PC-9 (cell line): Measurements from ENCODE around the gene ARHGEF40. TPM values are rescaled to one million over a fixed set of nuclear protein-coding genes. Genes with fewer than 3 reads are reported as not detected.

Experiments used
- Bru-seq: library from RNA; stranded (reverse); fragments of 400-500 nt; gene quantifications from one replicate; lab custom pipeline; 2021; lab: Mats Ljungman, UMichigan
- BruChase-seq, 2 experiments: library from RNA; stranded (reverse); fragments of 400-500 nt; gene quantifications; one replicate each; lab custom pipeline; 2021; lab: Mats Ljungman, UMichigan
- BruUV-seq: library from RNA; stranded (reverse); fragments of 400-500 nt; replicated peaks from 2 replicates; lab custom pipeline; 2021; lab: Mats Ljungman, UMichigan
- CTCF ChIA-PET: fragments of 300-600 bp; sonication (Branson Sonifier 250); formaldehyde crosslinking; loops from one replicate; lab custom pipeline; 2022; ENCODE audit warnings: antibody characterized with exemption; lab: Charles Lee
- POLR2A ChIA-PET: fragments of 300-600 bp; sonication (Branson Sonifier 250); formaldehyde crosslinking; loops from one replicate; lab custom pipeline; 2022; ENCODE audit warnings: antibody characterized with exemption; ENCODE audit not compliant: unreplicated experiment; lab: Charles Lee
- DNase-seq, 2 experiments: peaks; one replicate each; pipeline versions ENCODE4 v3.0.0 to v3.0.0-alpha.2; 2015 to 2022; ENCODE audit warnings: mixed read lengths in 1 of 2
- H2AFZ ChIP-seq: fragments of 200-600 bp; sonication (generic); 2 replicates; pipeline ENCODE4 v1.8.1; 2017; ENCODE audit warnings: antibody characterized with exemption
- H3F3A ChIP-seq: fragments of 200-600 bp; sonication (generic); 2 replicates; pipeline ENCODE4 v1.8.1; 2017; ENCODE audit warnings: antibody characterized with exemption, mild to moderate bottlenecking, low read depth; ENCODE audit not compliant: insufficient read depth
- H3K27ac ChIP-seq: fragments of 200-600 bp; sonication (generic); 2 replicates; pipeline ENCODE4 v1.6.1; 2016; ENCODE audit warnings: mixed run types
- H3K27me3 ChIP-seq: fragments of 200-600 bp; sonication (generic); 2 replicates; pipeline ENCODE4 v1.6.1; 2016; ENCODE audit warnings: low read depth, mixed run types; ENCODE audit not compliant: insufficient read depth
- H3K36me3 ChIP-seq: fragments of 200-600 bp; sonication (generic); 2 replicates; pipeline ENCODE4 v1.6.1; 2016; ENCODE audit warnings: low read depth, mixed run types
- H3K4me1 ChIP-seq: fragments of 200-600 bp; sonication (generic); replicated peaks from 2 replicates; pipeline ENCODE4 v1.6.1; 2016; ENCODE audit warnings: mixed run types; ENCODE audit not compliant: insufficient read depth
- H3K4me2 ChIP-seq: fragments of 200-600 bp; sonication (generic); 2 replicates; pipeline ENCODE4 v1.6.1; 2017; ENCODE audit warnings: mixed run types
- H3K4me3 ChIP-seq: fragments of 200-600 bp; sonication (generic); 2 replicates; pipeline ENCODE4 v1.6.1; 2016; ENCODE audit warnings: mixed run types
- H3K79me2 ChIP-seq: fragments of 200-600 bp; sonication (generic); 2 replicates; pipeline ENCODE4 v1.6.1; 2017; ENCODE audit warnings: low read depth, mixed run types
- H3K9me2 ChIP-seq: fragments of 200-600 bp; sonication (generic); 2 replicates; pipeline ENCODE4 v1.8.1; 2017; ENCODE audit warnings: mild to moderate bottlenecking; ENCODE audit not compliant: insufficient read depth
- H3K9me3 ChIP-seq: fragments of 200-600 bp; sonication (generic); 2 replicates; pipeline ENCODE4 v1.8.1; 2016; ENCODE audit warnings: low read depth; ENCODE audit not compliant: insufficient read depth
- H4K20me1 ChIP-seq: fragments of 200-600 bp; sonication (generic); 2 replicates; pipeline ENCODE4 v1.8.1; 2017; ENCODE audit not compliant: insufficient read depth
- CTCF ChIP-seq: fragments of 200-600 bp; sonication (generic); conservative IDR thresholded peaks from 2 replicates; pipeline ENCODE4 v1.6.1; 2017; ENCODE audit warnings: mixed run types, antibody characterized with exemption, mild to moderate bottlenecking, moderate library complexity
- EZH2 ChIP-seq: fragments of 200-600 bp; sonication (generic); IDR thresholded peaks from 2 replicates; pipeline ENCODE4 v1.8.0; 2017; ENCODE audit warnings: antibody characterized with exemption, low read depth
- intact Hi-C: fragments of 100-400 bp; cut with micrococcal nuclease; formaldehyde crosslinking; loops from one replicate; pipeline ENCODE4 v1.10.0; 2022; ENCODE audit not compliant: unreplicated experiment
- long read RNA-seq: library from polyadenylated mRNA; stranded (forward); transcript quantifications from one replicate; pipeline ENCODE4 v2.0.0, GENCODE V29; 2022
- total RNA-seq: library from RNA; stranded (reverse); gene quantifications from 2 replicates; pipeline ENCODE4 v1.2.3, GENCODE V29; 2021

The ARHGEF40 gene
- total RNA-seq (12.7 and 13.0 TPM in 2 replicates), Bru-seq, nascent RNA (percentile 34 among the genes with signal in this experiment), BruChase-seq, experiment 1, labeled RNA remaining after a 2-hour chase (percentile 40 among the genes with signal in this experiment), BruChase-seq, experiment 2, labeled RNA remaining after a 6-hour chase (percentile 43 among the genes with signal in this experiment)
- long read RNA-seq, full-length matches to known transcripts, result 3 of 10 reads
- long read RNA-seq, partial matches to known transcripts, result 4 of 10 reads
- long read RNA-seq, other reads (novel, unspliced or antisense), result 3 of 10 reads

DNA sequence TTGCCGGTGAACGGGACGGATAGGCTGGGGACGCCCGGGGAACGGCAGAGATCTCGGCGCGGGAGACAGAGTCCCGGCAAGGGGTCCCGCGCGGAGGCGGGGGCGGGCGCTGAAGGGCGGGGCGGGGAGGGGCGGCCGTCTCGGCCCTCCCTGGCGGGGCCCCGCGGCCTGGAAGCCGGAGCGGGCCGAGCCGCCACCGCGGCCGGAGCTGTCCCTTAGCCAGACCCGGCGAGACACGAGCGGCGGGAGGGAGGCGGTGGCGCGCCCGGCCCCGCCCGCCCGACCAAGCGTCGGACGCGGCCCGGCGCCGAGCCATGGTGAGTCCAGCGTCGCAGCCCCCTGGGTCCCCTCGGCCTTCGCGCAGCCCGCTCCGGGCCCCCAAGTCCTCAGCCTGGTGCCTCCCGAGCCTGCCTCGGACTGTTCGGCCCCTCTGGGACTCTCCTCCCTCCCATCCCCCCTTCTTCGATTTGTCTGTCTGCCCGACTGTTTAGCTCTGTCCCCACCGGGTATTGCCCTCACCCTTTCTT lies at the start of gene ARHGEF40:
Gene ARHGEF40, plus strand, starts transcription at position 222 of the 527 bp plus-strand sequence. Its CDS starts 93 bp downstream, at position 315.
- Histone ChIP-seq H2AFZ (peak within 1 kb of the TSS; percentile 79), H3K36me3 (no peaks in the 10 kb centered on the region), H3K79me2 (no peaks in the 10 kb centered on the region), H3K9me3 (no peaks in the 10 kb centered on the region), H3K27ac (no peak within 1 kb of the TSS), H3K9me2 (no peaks in the 10 kb centered on the region), H3K27me3 (no peaks in the 10 kb centered on the region; the same call in none of the 2 replicates), H3K4me3 (peak within 1 kb of the TSS; percentile 64), H4K20me1 (no peaks in the 10 kb centered on the region), H3K4me1 (no peaks in the 10 kb centered on the region), H3K4me2 (peak within 1 kb of the TSS; percentile 83), H3F3A (no peaks in the 10 kb centered on the region)
- peak in 1 of 2 experiments; percentile 37 for DNase-seq
- no TSS peak for BruUV-seq
- ChIA-PET CTCF (interaction anchor here (0.6 to 1.8 kb wide), 7 partner anchors 8 to 432 kb away, joined by 3 to 9 read pairs (median 6); no protein-coding TSS in a partner anchor), POLR2A (interaction anchor here (0.8 kb wide), 1 partner anchor 367 kb away, joined by 3 read pairs; no protein-coding TSS in a partner anchor)
- no peak for TF ChIP-seq EZH2
- no peak for TF ChIP-seq CTCF
- intact Hi-C loops, result no loop called here

- no peak for TF ChIP-seq EZH2
- no peak for TF ChIP-seq CTCF
- H3K36me3 ChIP-seq, result no peaks in the 10 kb centered on the region
- H3K4me1 ChIP-seq, result 0 out of 2 replicates have a peak, but pooled peaks cover 6% of the 10 kb centered on the region
- CTCF ChIA-PET, result interaction anchor here (0.6 to 0.7 kb wide), 3 partner anchors 9 to 425 kb away, joined by 3 to 17 read pairs (median 5); no protein-coding TSS in a partner anchor
- no peaks in the 10 kb centered on the region for H4K20me1 ChIP-seq
- no peak overlapping the region for H3K4me3 ChIP-seq
- no peaks in the 10 kb centered on the region for H3K79me2 ChIP-seq
- H2AFZ ChIP-seq, result no peak overlapping the region
- no peaks in the 10 kb centered on the region for H3K9me2 ChIP-seq
- POLR2A ChIA-PET, result interaction anchor here (0.7 kb wide), 1 partner anchor 83 kb away, joined by 3 read pairs; no protein-coding TSS in a partner anchor
- intact Hi-C loops, result no loop called here
- no peaks in the 10 kb centered on the region for H3K9me3 ChIP-seq
- H3K4me2 ChIP-seq, result no peak overlapping the region
- peak in 1 of 2 experiments; percentile 51 for DNase-seq
- BruUV-seq, result no TSS peak
- H3K27me3 ChIP-seq, result no peaks in the 10 kb centered on the region
- no peak overlapping the region for H3K27ac ChIP-seq
- H3F3A ChIP-seq, result no peaks in the 10 kb centered on the region
Observed at GRCh38 chr14:21020977-21021545, 49.0 kb upstream of the ARHGEF40 start.

DNA sequence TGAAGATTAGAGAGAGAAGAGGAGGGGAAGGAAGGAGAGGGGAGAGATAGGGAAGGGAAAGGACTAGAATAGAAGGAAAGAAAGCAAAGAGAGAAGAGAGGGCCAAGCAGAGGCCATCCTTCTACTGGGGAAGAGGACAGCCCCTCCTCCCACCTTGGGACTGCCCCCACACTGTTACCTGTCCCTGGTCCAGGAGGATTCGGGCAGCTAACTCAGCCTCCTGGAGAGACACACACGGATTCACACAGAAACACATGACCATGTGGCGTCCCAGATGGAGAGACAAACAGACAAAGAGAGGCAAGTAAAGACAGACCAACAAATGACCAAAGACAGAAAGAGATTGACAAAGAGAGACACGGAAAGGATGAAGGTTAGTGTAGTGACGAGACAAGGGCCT lies 47.4 kb upstream of the ARHGEF40 start:
- DNase-seq, result no peak
- no TSS peak for BruUV-seq
- H4K20me1 ChIP-seq, result no peaks in the 10 kb centered on the region
- no peaks in the 10 kb centered on the region for H3K27me3 ChIP-seq
- H3K4me1 ChIP-seq, result 0 out of 2 replicates have a peak, but pooled peaks cover 6% of the 10 kb centered on the region
- H3K79me2 ChIP-seq, result no peaks in the 10 kb centered on the region
- CTCF ChIA-PET, result no interaction called here
- TF ChIP-seq CTCF (no peak), EZH2 (no peak)
- no peak overlapping the region for H3K4me2 ChIP-seq
- H3K9me3 ChIP-seq, result no peaks in the 10 kb centered on the region
- POLR2A ChIA-PET, result interaction anchor here (0.7 kb wide), 1 partner anchor 234 kb away, joined by 8 read pairs; no protein-coding TSS in a partner anchor
- no peak overlapping the region for H3K27ac ChIP-seq
- no peak overlapping the region for H2AFZ ChIP-seq
- intact Hi-C loops, result no loop called here
- no peaks in the 10 kb centered on the region for H3F3A ChIP-seq
- no peak overlapping the region for H3K4me3 ChIP-seq
- H3K36me3 ChIP-seq, result no peaks in the 10 kb centered on the region
- no peaks in the 10 kb centered on the region for H3K9me2 ChIP-seq
